Neural progenitor cell (in vitro differentiated cells): ENCODE data around the gene CENPH. TPM values are rescaled to one million over a fixed set of nuclear protein-coding genes. Genes with fewer than 3 reads are reported as not detected.
A peak's percentile ranks its signal among the peaks of the same experiment; 100 is the strongest.

Source experiments
- DNase-seq: peaks from one replicate; pipeline ENCODE4 v3.0.0-alpha.2; 2016; ENCODE audit warnings: low spot score
- H2AFZ ChIP-seq: fragments of 200-600 bp; sonication (generic); replicated peaks from 2 replicates; pipeline ENCODE4 v1.6.1; 2016; ENCODE audit warnings: antibody characterized with exemption
- H3F3A ChIP-seq: fragments of 200-600 bp; sonication (generic); 2 replicates; pipeline ENCODE4 v1.6.1; 2016; ENCODE audit warnings: antibody characterized with exemption, low read depth
- H3K27ac ChIP-seq: fragments of 200-600 bp; sonication (generic); 2 replicates; pipeline ENCODE4 v1.5.1; 2016; ENCODE audit warnings: mild to moderate bottlenecking
- H3K27me3 ChIP-seq: fragments of 200-600 bp; sonication (generic); 2 replicates; pipeline ENCODE4 v1.6.1; 2016; ENCODE audit warnings: mild to moderate bottlenecking, moderate library complexity
- H3K36me3 ChIP-seq: fragments of 200-600 bp; sonication (generic); 2 replicates; pipeline ENCODE4 v1.5.1; 2016
- H3K4me1 ChIP-seq: fragments of 200-600 bp; sonication (generic); 2 replicates; pipeline ENCODE4 v1.6.1; 2016; ENCODE audit warnings: mixed run types
- H3K4me2 ChIP-seq: fragments of 200-600 bp; sonication (generic); 2 replicates; pipeline ENCODE4 v1.6.1; 2016
- H3K4me3 ChIP-seq: fragments of 200-600 bp; sonication (generic); 2 replicates; pipeline ENCODE4 v1.5.1; 2016
- H3K79me2 ChIP-seq: fragments of 200-600 bp; sonication (generic); 2 replicates; pipeline ENCODE4 v1.6.1; 2016; ENCODE audit warnings: low read depth
- H3K9ac ChIP-seq: fragments of 200-600 bp; sonication (generic); 2 replicates; pipeline ENCODE4 v1.6.1; 2016
- H3K9me3 ChIP-seq: fragments of 200-600 bp; sonication (generic); 2 replicates; pipeline ENCODE4 v1.5.1; 2016; ENCODE audit warnings: low read depth
- H4K20me1 ChIP-seq: fragments of 200-600 bp; sonication (generic); 2 replicates; pipeline ENCODE4 v1.6.1; 2016; ENCODE audit warnings: low read depth
- H3K27ac Mint-ChIP-seq: 3 replicates; pipeline ENCODE4 v1.8.0; 2021; ENCODE audit warnings: mixed read lengths
- H3K27me3 Mint-ChIP-seq: 2 replicates; pipeline ENCODE4 v1.8.0; 2022; ENCODE audit warnings: low read depth, mild to moderate bottlenecking, inconsistent platforms, moderate library complexity, mixed read lengths; ENCODE audit not compliant: insufficient read depth
- H3K36me3 Mint-ChIP-seq: 3 replicates; pipeline ENCODE4 v1.8.0; 2021; ENCODE audit warnings: mixed read lengths
- H3K4me1 Mint-ChIP-seq: 3 replicates; pipeline ENCODE4 v1.8.0; 2021; ENCODE audit warnings: mixed read lengths
- H3K4me3 Mint-ChIP-seq: 3 replicates; pipeline ENCODE4 v1.8.0; 2021; ENCODE audit warnings: mild to moderate bottlenecking, moderate library complexity, mixed read lengths
- H3K9me3 Mint-ChIP-seq: 3 replicates; pipeline ENCODE4 v1.8.0; 2020; ENCODE audit warnings: mixed read lengths
- EZH2 ChIP-seq: fragments of 200-600 bp; sonication (generic); IDR thresholded peaks from 2 replicates; pipeline ENCODE4 v1.6.1; 2017; ENCODE audit warnings: antibody characterized with exemption, mild to moderate bottlenecking, moderate library complexity
- EZH2phosphoT487 ChIP-seq: fragments of 200-600 bp; sonication (generic); IDR thresholded peaks from 2 replicates; pipeline ENCODE4 v1.6.1; 2017; ENCODE audit warnings: antibody characterized with exemption
- total RNA-seq: library from RNA; depleted of rRNA; stranded (reverse); fragments of >200 nt; gene quantifications from 2 replicates; pipeline ENCODE4 v1.2.3, GENCODE V29; 2015; ENCODE audit warnings: low replicate concordance
- TF ChIP-seq, protein P1 (sequence below): fragments of 200-600 bp; sonication (generic); IDR thresholded peaks from 2 replicates; pipeline ENCODE4 v1.5.1; 2017; ENCODE audit warnings: antibody characterized with exemption, mild to moderate bottlenecking

CENPH gene
- total RNA-seq, 1 donor from 2014 or later, result 303 TPM

DNA sequence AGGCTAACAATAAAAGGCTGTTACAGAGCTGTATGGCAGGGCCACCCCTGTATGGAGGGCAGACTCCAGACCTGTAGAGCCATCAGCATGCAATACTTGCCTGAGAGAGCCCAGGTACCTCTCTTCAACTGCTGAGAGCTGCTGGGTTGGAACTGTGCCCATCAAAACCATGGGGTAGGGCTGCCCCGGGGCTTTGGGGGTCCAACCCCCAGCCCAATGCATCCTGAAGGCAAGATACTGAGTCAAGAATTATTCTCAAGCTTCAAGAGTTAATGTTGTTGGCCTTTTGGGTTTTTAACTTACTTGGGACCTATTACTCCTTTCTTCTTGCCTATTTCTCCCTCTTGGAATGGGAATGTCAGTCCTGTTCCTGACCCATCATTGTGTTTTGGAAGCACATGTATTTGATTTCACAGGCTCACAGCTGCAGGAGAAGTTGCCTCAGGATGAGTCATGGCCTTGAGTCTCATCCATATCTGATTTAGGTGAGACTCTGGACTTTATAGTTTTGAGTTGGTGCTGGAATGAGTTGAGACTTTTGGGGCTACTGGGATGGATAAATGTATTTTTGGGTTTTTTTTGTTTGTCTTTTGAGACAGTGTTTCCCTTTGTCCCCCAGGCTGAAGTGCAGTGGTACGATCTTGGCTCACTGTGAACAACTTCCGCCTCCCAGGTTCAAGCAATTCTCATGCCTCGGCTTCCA, 24.3 kb downstream of the CENPH start:
- DNase-seq, result no peak
- Histone ChIP-seq H3K4me3 (no peak overlapping the region), H3K4me1 (no peaks in the 10 kb centered on the region), H2AFZ (no peak overlapping the region), H3F3A (peaks cover 27% of the 10 kb centered on the region), H3K4me2 (no peak overlapping the region), H3K27ac (no peak overlapping the region), H3K9ac (no peak overlapping the region), H3K79me2 (peaks cover 6% of the 10 kb centered on the region), H3K9me3 (no peaks in the 10 kb centered on the region), H4K20me1 (no peaks in the 10 kb centered on the region), H3K27me3 (no peaks in the 10 kb centered on the region), H3K36me3 (peaks cover 3% of the 10 kb centered on the region)
- TF ChIP-seq EZH2phosphoT487, result no peak
- TF ChIP-seq, protein P1, sequence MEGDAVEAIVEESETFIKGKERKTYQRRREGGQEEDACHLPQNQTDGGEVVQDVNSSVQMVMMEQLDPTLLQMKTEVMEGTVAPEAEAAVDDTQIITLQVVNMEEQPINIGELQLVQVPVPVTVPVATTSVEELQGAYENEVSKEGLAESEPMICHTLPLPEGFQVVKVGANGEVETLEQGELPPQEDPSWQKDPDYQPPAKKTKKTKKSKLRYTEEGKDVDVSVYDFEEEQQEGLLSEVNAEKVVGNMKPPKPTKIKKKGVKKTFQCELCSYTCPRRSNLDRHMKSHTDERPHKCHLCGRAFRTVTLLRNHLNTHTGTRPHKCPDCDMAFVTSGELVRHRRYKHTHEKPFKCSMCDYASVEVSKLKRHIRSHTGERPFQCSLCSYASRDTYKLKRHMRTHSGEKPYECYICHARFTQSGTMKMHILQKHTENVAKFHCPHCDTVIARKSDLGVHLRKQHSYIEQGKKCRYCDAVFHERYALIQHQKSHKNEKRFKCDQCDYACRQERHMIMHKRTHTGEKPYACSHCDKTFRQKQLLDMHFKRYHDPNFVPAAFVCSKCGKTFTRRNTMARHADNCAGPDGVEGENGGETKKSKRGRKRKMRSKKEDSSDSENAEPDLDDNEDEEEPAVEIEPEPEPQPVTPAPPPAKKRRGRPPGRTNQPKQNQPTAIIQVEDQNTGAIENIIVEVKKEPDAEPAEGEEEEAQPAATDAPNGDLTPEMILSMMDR, result no peak
- no peak for TF ChIP-seq EZH2
- Mint-ChIP-seq H3K36me3 (peaks cover 12% of the 10 kb centered on the region), H3K4me1 (peaks cover 2% of the 10 kb centered on the region), H3K4me3 (no peak overlapping the region), H3K27ac (no peak overlapping the region), H3K27me3 (peaks cover 4% of the 10 kb centered on the region), H3K9me3 (no peaks in the 10 kb centered on the region)

DNA sequence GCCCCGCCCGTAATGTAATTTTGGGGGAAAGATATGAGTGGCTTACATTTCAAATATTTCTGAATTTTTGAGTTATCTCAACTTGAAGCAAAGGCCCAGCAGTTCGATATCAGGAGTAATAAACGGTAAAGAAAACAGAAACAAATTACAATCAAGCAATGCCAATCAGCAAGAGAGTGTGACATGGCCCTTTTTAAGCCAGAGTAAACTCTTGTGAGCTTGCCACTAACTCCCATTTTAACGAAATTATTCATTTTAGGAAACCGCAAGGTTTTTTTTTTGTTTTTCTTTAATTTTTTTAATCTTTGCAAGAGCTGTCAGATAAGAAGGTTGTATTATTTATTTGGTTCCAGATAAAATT, 27.7 kb downstream of the CENPH start:
- peaks cover 22% of the 10 kb centered on the region for H3F3A ChIP-seq
- no peaks in the 10 kb centered on the region for H3K4me1 ChIP-seq
- Mint-ChIP-seq H3K4me3 (peak overlapping the region; percentile 100), H3K4me1 (peaks cover 7% of the 10 kb centered on the region), H3K9me3 (peaks cover 3% of the 10 kb centered on the region), H3K36me3 (peaks cover 11% of the 10 kb centered on the region), H3K27ac (no peak overlapping the region), H3K27me3 (peaks cover 4% of the 10 kb centered on the region)
- H3K27ac ChIP-seq, result no peak overlapping the region
- no peaks in the 10 kb centered on the region for H3K9me3 ChIP-seq
- peaks cover 5% of the 10 kb centered on the region for H3K36me3 ChIP-seq
- peak overlapping the region; percentile 91 for H2AFZ ChIP-seq
- H3K79me2 ChIP-seq, result peaks cover 28% of the 10 kb centered on the region
- TF ChIP-seq EZH2 (no peak), EZH2phosphoT487 (no peak)
- TF ChIP-seq, protein P1, result no peak
- DNase-seq, result no peak
- no peaks in the 10 kb centered on the region for H3K27me3 ChIP-seq
- H3K4me3 ChIP-seq, result peak overlapping the region; percentile 73
- peak overlapping the region; percentile 79 for H3K4me2 ChIP-seq
- no peaks in the 10 kb centered on the region for H4K20me1 ChIP-seq
- no peak overlapping the region for H3K9ac ChIP-seq

DNA sequence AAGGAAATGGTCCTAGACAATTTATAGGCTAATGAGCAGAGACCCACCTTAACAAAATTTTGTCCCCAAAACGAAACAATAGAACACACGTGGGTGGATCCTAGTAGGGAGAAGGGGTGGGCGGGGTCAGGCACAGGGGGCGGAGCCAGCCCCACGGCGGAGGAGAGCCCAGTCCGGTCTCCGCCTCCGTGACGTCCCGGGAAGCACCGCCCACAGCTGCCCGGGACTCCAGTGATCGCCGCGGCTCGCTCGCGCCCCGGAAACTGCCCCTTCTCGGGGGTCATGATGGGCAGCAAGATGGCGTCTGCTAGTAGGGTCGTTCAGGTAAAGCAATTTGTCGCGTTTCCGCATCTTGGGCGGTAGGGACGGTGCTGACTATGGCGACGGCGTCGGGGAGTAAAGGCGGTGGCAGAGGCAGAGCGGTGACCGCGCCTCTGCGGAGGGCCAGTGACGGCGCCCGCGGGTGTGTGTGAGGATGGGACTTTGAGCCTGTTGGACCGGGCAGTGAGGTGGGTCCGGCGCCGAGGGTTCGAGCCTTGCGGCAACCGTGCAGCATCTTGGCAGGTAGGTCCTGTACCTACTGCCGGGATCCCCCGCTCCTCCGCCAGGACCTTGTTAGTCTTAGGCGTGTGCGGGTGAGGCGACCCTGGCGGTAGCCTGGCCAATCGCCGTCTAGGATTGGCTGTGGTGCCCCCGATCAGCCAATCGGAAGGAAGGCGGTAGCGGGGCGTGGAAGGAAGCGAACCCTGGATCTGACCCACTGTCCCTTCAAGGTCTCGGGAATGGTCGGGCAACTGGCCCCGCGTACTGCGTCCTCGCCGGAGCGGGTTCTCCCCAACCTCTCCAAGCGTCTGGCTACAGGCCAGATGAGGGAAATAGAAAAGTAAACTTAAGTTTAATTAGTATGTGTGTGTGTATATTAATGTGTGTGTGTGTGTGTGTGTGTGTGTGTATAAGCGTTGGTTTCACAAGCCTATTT, 28.5 kb downstream of the CENPH start:
- no peaks in the 10 kb centered on the region for H3K9me3 ChIP-seq
- TF ChIP-seq, protein P1, result peak; percentile 25
- TF ChIP-seq EZH2, result no peak
- H3K4me3 ChIP-seq, result peak overlapping the region; percentile 73
- H3K36me3 Mint-ChIP-seq, result peaks cover 12% of the 10 kb centered on the region
- H3K4me2 ChIP-seq, result peak overlapping the region; percentile 79
- H3K9ac ChIP-seq, result peak overlapping the region; percentile 43
- peaks cover 22% of the 10 kb centered on the region for H3F3A ChIP-seq
- peak overlapping the region; percentile 91 for H2AFZ ChIP-seq
- peak overlapping the region; percentile 100 for H3K4me3 Mint-ChIP-seq
- peak; percentile 94 for DNase-seq
- peak overlapping the region; percentile 84 for H3K27ac ChIP-seq
- H3K79me2 ChIP-seq, result peaks cover 28% of the 10 kb centered on the region
- H3K27ac Mint-ChIP-seq, result peak overlapping the region; percentile 69
- no peaks in the 10 kb centered on the region for H4K20me1 ChIP-seq
- H3K27me3 Mint-ChIP-seq, result peaks cover 4% of the 10 kb centered on the region
- no peaks in the 10 kb centered on the region for H3K4me1 ChIP-seq
- H3K9me3 Mint-ChIP-seq, result peaks cover 3% of the 10 kb centered on the region
- no peaks in the 10 kb centered on the region for H3K27me3 ChIP-seq
- H3K4me1 Mint-ChIP-seq, result peaks cover 7% of the 10 kb centered on the region
- H3K36me3 ChIP-seq, result peaks cover 5% of the 10 kb centered on the region
